Sigmoid colon (tissue), 7 donors: ENCODE data around the gene TSPAN5. TPM values are rescaled to one million over a fixed set of nuclear protein-coding genes. Genes with fewer than 3 reads are reported as not detected.

Source experiments
- DNase-seq: peaks from one replicate; pipeline ENCODE4 v3.0.0-alpha.2; 2019
- H3K27ac ChIP-seq, 4 donors: fragments of 200-600 bp; sonication (generic); one replicate each; pipeline ENCODE4 v1.5.1; 2016 to 2019; ENCODE audit warnings: mild to moderate bottlenecking in 1 of 4
- H3K27me3 ChIP-seq, 3 donors: fragments of 200-600 bp; sonication (generic); one replicate each; pipeline ENCODE4 v1.5.1; 2019; ENCODE audit warnings: mild to moderate bottlenecking in 1 of 3
- H3K36me3 ChIP-seq, 4 donors: fragments of 200-600 bp; sonication (generic); one replicate each; pipeline ENCODE4 v1.5.1; 2016 to 2019
- H3K4me1 ChIP-seq, 4 donors: fragments of 200-600 bp; sonication (generic); one replicate each; pipeline ENCODE4 v1.5.1; 2017 to 2019
- H3K4me3 ChIP-seq, 4 donors: fragments of 200-600 bp; sonication (generic); one replicate each; pipeline ENCODE4 v1.5.1; 2017 to 2019; ENCODE audit warnings: mild to moderate bottlenecking in 2 of 4, moderate library complexity in 1 of 4
- H3K9me3 ChIP-seq, 4 donors: fragments of 200-600 bp in 3 of 4; sonication (generic) in 3 of 4; one replicate each; pipeline versions ENCODE4 v1.5.1 to v1.6.1; 2013 to 2019
- EP300 ChIP-seq, 4 donors: sonication (generic); formaldehyde crosslinking; IDR thresholded peaks; one replicate each; pipeline ENCODE4 v1.6.1; 2017; ENCODE audit warnings: antibody characterized with exemption in 4 of 4
- POLR2A ChIP-seq, 2 donors: fragments of 450-650 bp; IDR thresholded peaks; one replicate each; pipeline ENCODE4 v1.6.1; 2016; ENCODE audit warnings: antibody characterized with exemption in 2 of 2, mild to moderate bottlenecking in 2 of 2, moderate library complexity in 2 of 2
- POLR2AphosphoS5 ChIP-seq, 4 donors: sonication (generic); formaldehyde crosslinking; IDR thresholded peaks; one replicate each; pipeline ENCODE4 v1.6.1; 2017; ENCODE audit warnings: antibody characterized with exemption in 4 of 4
- WGBS, 2 donors: extraction: QIAGEN DNeasy Blood & Tissue Kit; methylation state at CpG; one replicate each; pipeline ENCODE4 v1.1.7; 2013; 5-methylcytosine and 5-hydroxymethylcytosine counted together
- intact Hi-C: fragments of 100-400 bp; cut with DNase I; formaldehyde crosslinking; loops from one replicate; pipeline ENCODE4 v1.15.1; 2023
- polyA plus RNA-seq, 3 donors: library from polyadenylated mRNA; stranded (reverse); fragments of 200-250 nt; gene quantifications; one replicate each; pipeline ENCODE4 v1.2.3, GENCODE V29; 2013
- total RNA-seq, 4 donors: library from RNA; depleted of rRNA; stranded (reverse); fragments of >200 nt; gene quantifications; one replicate each; pipeline ENCODE4 v1.1.0, GENCODE V29; 2016
- TF ChIP-seq, protein P1 (sequence below), 4 experiments: fragments of 450-650 bp in 3 of 4; fragments of 200-600 bp in 1 of 4; IDR thresholded peaks; one replicate each; pipeline ENCODE4 v1.5.1; 2016 to 2019; ENCODE audit warnings: antibody characterized with exemption in 4 of 4, mild to moderate bottlenecking in 3 of 4, moderate library complexity in 2 of 4
- donor health status: healthy with polysubstance abuse.
- donor health status: Bipolar disorder and iron deficiency.
- donor health status: healthy.

TSPAN5 gene
- total and polyA plus RNA-seq, 7 donors: 1.2 to 18.6 (median 11.2) TPM

- Histone ChIP-seq H3K4me1 (peaks cover 0 to 14% (median 8%) of the 10 kb centered on the region in 4 donors), H3K36me3 (no peaks in the 10 kb centered on the region), H3K4me3 (no peak overlapping the region), H3K27ac (no peak overlapping the region), H3K9me3 (no peaks in the 10 kb centered on the region), H3K27me3 (no peaks in the 10 kb centered on the region)
- 70 to 89% methylated on average over 5 of the region's 5 CpGs for WGBS, 2 donors
- DNase-seq: no peak
- TF ChIP-seq EP300 (IDR thresholded peaks at IDR 0.05) (no peak), POLR2A (IDR thresholded peaks at IDR 0.05) (no peak), POLR2AphosphoS5 (IDR thresholded peaks at IDR 0.05) (no peak)
- TF ChIP-seq, protein P1, sequence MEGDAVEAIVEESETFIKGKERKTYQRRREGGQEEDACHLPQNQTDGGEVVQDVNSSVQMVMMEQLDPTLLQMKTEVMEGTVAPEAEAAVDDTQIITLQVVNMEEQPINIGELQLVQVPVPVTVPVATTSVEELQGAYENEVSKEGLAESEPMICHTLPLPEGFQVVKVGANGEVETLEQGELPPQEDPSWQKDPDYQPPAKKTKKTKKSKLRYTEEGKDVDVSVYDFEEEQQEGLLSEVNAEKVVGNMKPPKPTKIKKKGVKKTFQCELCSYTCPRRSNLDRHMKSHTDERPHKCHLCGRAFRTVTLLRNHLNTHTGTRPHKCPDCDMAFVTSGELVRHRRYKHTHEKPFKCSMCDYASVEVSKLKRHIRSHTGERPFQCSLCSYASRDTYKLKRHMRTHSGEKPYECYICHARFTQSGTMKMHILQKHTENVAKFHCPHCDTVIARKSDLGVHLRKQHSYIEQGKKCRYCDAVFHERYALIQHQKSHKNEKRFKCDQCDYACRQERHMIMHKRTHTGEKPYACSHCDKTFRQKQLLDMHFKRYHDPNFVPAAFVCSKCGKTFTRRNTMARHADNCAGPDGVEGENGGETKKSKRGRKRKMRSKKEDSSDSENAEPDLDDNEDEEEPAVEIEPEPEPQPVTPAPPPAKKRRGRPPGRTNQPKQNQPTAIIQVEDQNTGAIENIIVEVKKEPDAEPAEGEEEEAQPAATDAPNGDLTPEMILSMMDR (IDR thresholded peaks at IDR 0.05): no peak
- intact Hi-C loops: no loop called here
Observed at GRCh38 chr4:98586291-98586961, 72.0 kb downstream of the TSPAN5 start.

- Histone ChIP-seq H3K9me3 (no peaks in the 10 kb centered on the region), H3K4me3 (no peak overlapping the region), H3K27me3 (no peaks in the 10 kb centered on the region), H3K4me1 (peaks cover 0 to 17% (median 9%) of the 10 kb centered on the region in 4 donors), H3K36me3 (no peaks in the 10 kb centered on the region), H3K27ac (no peak overlapping the region)
- WGBS, 2 donors: 92 to 95% methylated on average over 2 of the region's 2 CpGs
- TF ChIP-seq, protein P1 (IDR thresholded peaks at IDR 0.05): no peak
- TF ChIP-seq POLR2AphosphoS5 (IDR thresholded peaks at IDR 0.05): no peak
- no peak for TF ChIP-seq EP300 (IDR thresholded peaks at IDR 0.05)
- no peak for TF ChIP-seq POLR2A (IDR thresholded peaks at IDR 0.05)
- DNase-seq: no peak
- intact Hi-C loops: no loop called here
Observed at GRCh38 chr4:98585596-98585995, 72.8 kb downstream of the TSPAN5 start.

- no peak for DNase-seq
- intact Hi-C loops: no loop called here
- no peak for TF ChIP-seq POLR2AphosphoS5 (IDR thresholded peaks at IDR 0.05)
- TF ChIP-seq EP300 (IDR thresholded peaks at IDR 0.05): no peak
- TF ChIP-seq, protein P1 (IDR thresholded peaks at IDR 0.05): no peak
- no peak for TF ChIP-seq POLR2A (IDR thresholded peaks at IDR 0.05)
- no peaks in the 10 kb centered on the region for H3K27me3 ChIP-seq
- no peak overlapping the region for H3K27ac ChIP-seq
- WGBS, 2 donors: 86 to 93% methylated on average over 1 of the region's 1 CpG
- no peaks in the 10 kb centered on the region for H3K36me3 ChIP-seq
- no peak overlapping the region for H3K4me3 ChIP-seq
- H3K4me1 ChIP-seq: peaks cover 0 to 23% (median 9%) of the 10 kb centered on the region in 4 donors
- no peaks in the 10 kb centered on the region for H3K9me3 ChIP-seq
Observed at GRCh38 chr4:98584265-98584664, 74.1 kb downstream of the TSPAN5 start.

DNA sequence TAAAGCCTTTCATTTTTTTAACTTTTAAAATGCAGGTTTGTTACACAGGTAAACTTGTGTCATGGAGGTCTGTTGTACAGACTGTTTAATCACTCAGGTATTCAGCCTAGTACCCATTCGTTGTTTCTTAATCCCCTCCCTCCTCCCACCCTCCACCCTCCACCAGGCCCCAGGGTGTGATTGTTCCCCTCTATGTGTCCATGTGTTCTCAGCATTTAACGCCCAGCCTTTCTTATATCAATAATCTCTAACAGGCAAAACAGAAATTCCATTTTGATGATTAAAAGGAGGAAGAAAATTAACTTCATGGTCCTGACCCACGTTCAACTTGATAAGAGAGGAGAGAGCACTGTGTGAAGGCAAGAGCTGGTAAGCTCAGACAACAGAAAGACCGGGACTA is 75.1 kb downstream of the TSPAN5 start:
- DNase-seq: no peak
- H3K9me3 ChIP-seq: no peaks in the 10 kb centered on the region
- no peak overlapping the region for H3K4me3 ChIP-seq
- peaks cover 0 to 26% (median 14%) of the 10 kb centered on the region in 4 donors for H3K4me1 ChIP-seq
- no peaks in the 10 kb centered on the region for H3K27me3 ChIP-seq
- no peaks in the 10 kb centered on the region for H3K36me3 ChIP-seq
- no peak overlapping the region for H3K27ac ChIP-seq
- no peak for TF ChIP-seq POLR2AphosphoS5 (IDR thresholded peaks at IDR 0.05)
- TF ChIP-seq, protein P1 (IDR thresholded peaks at IDR 0.05): no peak
- no peak for TF ChIP-seq EP300 (IDR thresholded peaks at IDR 0.05)
- no peak for TF ChIP-seq POLR2A (IDR thresholded peaks at IDR 0.05)
- intact Hi-C loops: no loop called here
- WGBS, 2 donors: 52 to 69% methylated on average over 4 of the region's 4 CpGs

DNA sequence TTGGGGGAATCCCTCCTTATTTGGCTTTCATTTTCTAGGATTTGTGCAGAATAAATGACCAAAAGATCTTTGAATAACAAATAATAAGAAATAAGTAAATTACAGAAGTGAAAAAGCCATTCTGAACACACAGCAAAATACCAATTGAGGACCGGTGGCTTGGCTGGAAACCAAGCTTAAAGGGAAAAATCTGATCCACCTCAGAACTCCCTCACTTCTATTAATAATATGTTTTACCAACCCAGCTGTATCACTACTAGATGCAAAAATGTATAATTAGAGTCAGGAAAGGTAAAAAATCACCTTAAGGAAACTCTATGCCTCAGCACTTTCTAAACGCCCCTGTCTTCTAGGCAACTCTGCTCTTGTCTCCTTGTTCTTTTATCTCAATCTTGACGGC is 77.3 kb downstream of the TSPAN5 start:
- H3K27me3 ChIP-seq: no peaks in the 10 kb centered on the region
- no peaks in the 10 kb centered on the region for H3K36me3 ChIP-seq
- TF ChIP-seq, protein P1 (IDR thresholded peaks at IDR 0.05): no peak
- TF ChIP-seq POLR2AphosphoS5 (IDR thresholded peaks at IDR 0.05) (no peak), POLR2A (IDR thresholded peaks at IDR 0.05) (no peak), EP300 (IDR thresholded peaks at IDR 0.05) (no peak)
- DNase-seq: no peak
- H3K27ac ChIP-seq: no peak overlapping the region
- H3K4me3 ChIP-seq: no peak overlapping the region
- H3K9me3 ChIP-seq: no peaks in the 10 kb centered on the region
- intact Hi-C loops: no loop called here
- peaks cover 0 to 33% (median 18%) of the 10 kb centered on the region in 4 donors for H3K4me1 ChIP-seq
- WGBS, 2 donors: 74 to 90% methylated on average over 3 of the region's 3 CpGs
